ENCODE data around the gene CAMKMT. TPM values are rescaled to one million over a fixed set of nuclear protein-coding genes. Genes with fewer than 3 reads are reported as not detected.

Gene CAMKMT
- total RNA-seq, 1 experiment from 2014 or later: 17.4 TPM

DNA sequence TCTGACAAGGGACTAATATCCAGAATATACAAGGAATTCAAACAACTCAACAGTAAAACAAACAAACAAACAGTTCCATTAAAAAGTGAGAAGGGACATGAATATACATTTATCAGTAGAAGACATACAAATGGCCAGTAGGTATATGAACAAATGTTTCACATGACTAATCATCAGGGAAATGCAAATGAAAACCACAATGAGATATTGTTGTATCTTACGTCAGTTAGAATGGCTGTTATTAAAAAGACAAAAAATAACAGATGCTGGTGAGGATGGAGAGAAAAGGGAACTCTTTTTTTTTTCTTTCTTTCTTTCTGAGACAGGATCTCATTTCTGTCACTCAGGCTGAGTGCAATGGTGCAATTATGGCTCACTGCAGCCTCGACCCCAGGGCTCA, 175.5 kb downstream of the CAMKMT start:
- Histone ChIP-seq H3K18ac (ENCODE audit: insufficient read length, low read depth, low read length) (no peak overlapping the region), H2BK15ac (ENCODE audit: low read depth, low read length) (no peak overlapping the region), H3K56ac (ENCODE audit: insufficient read length, low read depth, low read length) (no peak overlapping the region), H4K5ac (ENCODE audit: insufficient read length, low read depth, low read length) (no peak overlapping the region), H3K4ac (ENCODE audit: low read depth, low read length) (no peak overlapping the region), H2BK5ac (ENCODE audit: insufficient read length, low read length) (no peak overlapping the region), H4K8ac (replicated peaks; ENCODE audit: insufficient read length, low read depth, low read length) (no peak overlapping the region), H3K27me3 (ENCODE audit: insufficient read depth, low read length) (no peaks in the 10 kb centered on the region), H2BK120ac (ENCODE audit: low read depth, low read length, poor library complexity, severe bottlenecking) (no peak overlapping the region), H3K4me2 (ENCODE audit: insufficient read depth, insufficient read length, low read length) (no peak overlapping the region), H2BK20ac (ENCODE audit: low read depth, low read length, poor library complexity, severe bottlenecking) (no peak overlapping the region), H4K20me1 (ENCODE audit: control insufficient read depth, insufficient read depth, insufficient read length) (no peaks in the 10 kb centered on the region), H4K91ac (ENCODE audit: insufficient read length, low read depth, low read length) (no peak overlapping the region), H3K23me2 (ENCODE audit: insufficient read length, low read depth, low read length, poor library complexity, severe bottlenecking) (no peaks in the 10 kb centered on the region), H3K79me2 (ENCODE audit: insufficient read depth, low read length) (no peaks in the 10 kb centered on the region), H2BK12ac (ENCODE audit: insufficient read length, low read depth, low read length) (no peak overlapping the region), H3K9me3 (ENCODE audit: control insufficient read depth, low read depth, low read length) (no peaks in the 10 kb centered on the region), H3K27ac (ENCODE audit: insufficient read length, low read depth, low read length) (no peak overlapping the region), H3K23ac (ENCODE audit: insufficient read length, low read depth, low read length) (no peak overlapping the region), H2AK5ac (ENCODE audit: insufficient read length, low read length) (no peak overlapping the region), H3T11ph (ENCODE audit: low read length) (no peak overlapping the region), H3K14ac (ENCODE audit: insufficient read depth, low read length) (no peak overlapping the region), H2AFZ (ENCODE audit: low read length) (no peak overlapping the region), H3K79me1 (ENCODE audit: insufficient read depth, low read depth, low read length, poor library complexity, severe bottlenecking) (no peaks in the 10 kb centered on the region), H3K4me1 (ENCODE audit: insufficient read depth, low read length) (no peaks in the 10 kb centered on the region), H3K9ac (ENCODE audit: extremely low read depth, insufficient read length, low read length) (no peak overlapping the region)
- no peak for DNase-seq
- TF ChIP-seq CTCF (conservative IDR thresholded peaks at IDR 0.05): no peak
- Mint-ChIP-seq H3K9me3 (no peaks in the 10 kb centered on the region; a peak in 1 of 5 replicates), H3K27ac (no peak overlapping the region), H3K27me3 (ENCODE audit: low read depth) (no peaks in the 10 kb centered on the region), H3K4me3 (no peak overlapping the region), H3K36me3 (ENCODE audit: insufficient read depth in 1 of 3, low read depth in 3 of 3) (peaks cover 0 to 4% (median 0%) of the 10 kb centered on the region in 3 experiments; a peak in 2 of 7 replicates), H3K4me1 (peaks cover 14 to 15% of the 10 kb centered on the region in 2 experiments)
- no CpG with 5 or more reads among the region's 2 CpGs for WGBS (ENCODE audit: extremely low coverage, insufficient read length, low lambda C conversion rate)

Data from H9 (cell line).